Aorta (tissue), 4 donors: Measurements from ENCODE around the gene CAPG. TPM values are rescaled to one million over a fixed set of nuclear protein-coding genes. Genes with fewer than 3 reads are reported as not detected.

ENCODE experiments used
- polyA plus RNA-seq, 2 donors: library from polyadenylated mRNA; stranded (reverse); fragments of 200-250 nt; gene quantifications; one replicate each; pipeline ENCODE4 v1.2.3, GENCODE V29; 2013
- total RNA-seq, 2 donors: library from RNA; stranded (reverse); fragmentation: NEBNext Ultra II Directional; extraction: Animal tissue kit (Norgen Biotek cat#: 25700); gene quantifications; one replicate each; pipeline ENCODE4 v1.2.1, GENCODE V29; 2021
- donor health status: healthy with polysubstance abuse.
- donor health status: Bipolar disorder and iron deficiency.
- donor health status: DM: no; HTN: no; CAD: no.
- donor health status: DM: yes; HTN: yes; CAD: no.

CAPG gene
- total and polyA plus RNA-seq, 4 donors: 24.9 to 103 (median 72.8) TPM

Other genes with a start within 250 kb of the CAPG start
- gene TGOLN2, start 82.4 kb downstream of the CAPG start, total RNA-seq: 100 to 1,000 TPM; 116 to 123 TPM
- 10 to 100 TPM; 37.1 to 58.5 TPM for gene TGOLN2, start 82.4 kb downstream of the CAPG start, polyA plus RNA-seq
- gene RETSAT, start 55.8 kb downstream of the CAPG start, total RNA-seq: 10 to 100 TPM; 23.8 to 29.5 TPM
- gene RETSAT, start 55.8 kb downstream of the CAPG start, polyA plus RNA-seq: 10 to 100 TPM; 18.9 to 22.7 TPM
- gene ELMOD3, start 55.6 kb downstream of the CAPG start, total RNA-seq: 10 to 100 TPM; 17.0 to 26.6 TPM
- 10 to 100 TPM in 1 of 2 donors, 1 to 10 TPM in 1; 9.5 to 38.3 TPM for gene ELMOD3, start 55.6 kb downstream of the CAPG start, polyA plus RNA-seq
- not detected for gene SH2D6, start 8.3 kb upstream of the CAPG start, total RNA-seq
- gene SH2D6, start 8.3 kb upstream of the CAPG start, polyA plus RNA-seq: 1 to 10 TPM in 1 of 2 donors, not detected in 1; 1.5 TPM
- 100 to 1,000 TPM; 193 to 397 TPM for gene MAT2A, start 128.8 kb upstream of the CAPG start, total RNA-seq
- gene MAT2A, start 128.8 kb upstream of the CAPG start, polyA plus RNA-seq: 100 to 1,000 TPM in 1 of 2 donors, 10 to 100 TPM in 1; 48.8 to 167 TPM
- 10 to 100 TPM; 30.3 to 48.3 TPM for gene GGCX, start 151.1 kb upstream of the CAPG start, total RNA-seq
- gene GGCX, start 151.1 kb upstream of the CAPG start, polyA plus RNA-seq: 10 to 100 TPM; 15.5 to 18.6 TPM
- gene VAMP8, start 167.2 kb upstream of the CAPG start, total RNA-seq: 10 to 100 TPM; 40.5 to 43.5 TPM
- gene VAMP8, start 167.2 kb upstream of the CAPG start, polyA plus RNA-seq: 100 to 1,000 TPM in 1 of 2 donors, 10 to 100 TPM in 1; 23.9 to 256 TPM
- 10 to 100 TPM; 60.3 to 83.8 TPM for gene VAMP5, start 174.1 kb upstream of the CAPG start, total RNA-seq
- 100 to 1,000 TPM; 180 to 186 TPM for gene VAMP5, start 174.1 kb upstream of the CAPG start, polyA plus RNA-seq
- 10 to 100 TPM; 76.0 to 98.5 TPM for gene RNF181, start 185.4 kb upstream of the CAPG start, total RNA-seq
- gene RNF181, start 185.4 kb upstream of the CAPG start, polyA plus RNA-seq: 100 to 1,000 TPM; 148 to 203 TPM
- gene TMEM150A, start 192.3 kb upstream of the CAPG start, total RNA-seq: 10 to 100 TPM; 13.9 to 19.2 TPM
- gene TMEM150A, start 192.3 kb upstream of the CAPG start, polyA plus RNA-seq: 10 to 100 TPM; 17.8 to 27.8 TPM
- 10 to 100 TPM; 22.8 to 35.2 TPM for gene C2orf68, start 201.7 kb upstream of the CAPG start, total RNA-seq
- 10 to 100 TPM; 15.5 to 19.9 TPM for gene C2orf68, start 201.7 kb upstream of the CAPG start, polyA plus RNA-seq
- 10 to 100 TPM; 27.4 to 37.0 TPM for gene USP39, start 205.8 kb upstream of the CAPG start, total RNA-seq
- 10 to 100 TPM; 33.6 to 37.0 TPM for gene USP39, start 205.8 kb upstream of the CAPG start, polyA plus RNA-seq